Measurements from ENCODE around the gene EVA1C.

GRCh38 chr21:32410291-32410690 is 2.2 kb upstream of the EVA1C start:
- TF ChIP-seq CTCF (conservative IDR thresholded peaks at IDR 0.05; ENCODE audit: low read depth, low read length): no peak
- no peak for TF ChIP-seq EZH2 (IDR thresholded peaks at IDR 0.05; ENCODE audit: low read length, unreplicated experiment)
- TF ChIP-seq EZH2phosphoT487 (IDR thresholded peaks at IDR 0.05; ENCODE audit: borderline replicate concordance, low read length): no peak
